HT-29 (cell line): ENCODE measurements around the gene ZNF749. TPM values are rescaled to one million over a fixed set of nuclear protein-coding genes. Genes with fewer than 3 reads are reported as not detected.
"Not testable (repeated sequence)": the region's sequence is repeated elsewhere in the genome, so short reads cannot be mapped to it uniquely, and the experiment has no call there.

ENCODE experiments used
- DNase-seq: peaks from one replicate; pipeline ENCODE4 v3.0.0-alpha.2; 2015; ENCODE audit warnings: low spot score
- small RNA-seq: library from RNA; depleted of rRNA; stranded (forward); fragments of <200 nt; gene quantifications from one replicate; pipeline ENCODE3, GENCODE V24; 2014
- total RNA-seq: library from RNA; depleted of rRNA; stranded (reverse); fragments of >200 nt; shearing (Covaris generic); gene quantifications from 2 replicates; pipeline ENCODE4 v1.2.3, GENCODE V29; 2014; rRNA removed

The ZNF749 gene
- total RNA-seq, 1 experiment from 2014 or later: 22.9 TPM

DNA sequence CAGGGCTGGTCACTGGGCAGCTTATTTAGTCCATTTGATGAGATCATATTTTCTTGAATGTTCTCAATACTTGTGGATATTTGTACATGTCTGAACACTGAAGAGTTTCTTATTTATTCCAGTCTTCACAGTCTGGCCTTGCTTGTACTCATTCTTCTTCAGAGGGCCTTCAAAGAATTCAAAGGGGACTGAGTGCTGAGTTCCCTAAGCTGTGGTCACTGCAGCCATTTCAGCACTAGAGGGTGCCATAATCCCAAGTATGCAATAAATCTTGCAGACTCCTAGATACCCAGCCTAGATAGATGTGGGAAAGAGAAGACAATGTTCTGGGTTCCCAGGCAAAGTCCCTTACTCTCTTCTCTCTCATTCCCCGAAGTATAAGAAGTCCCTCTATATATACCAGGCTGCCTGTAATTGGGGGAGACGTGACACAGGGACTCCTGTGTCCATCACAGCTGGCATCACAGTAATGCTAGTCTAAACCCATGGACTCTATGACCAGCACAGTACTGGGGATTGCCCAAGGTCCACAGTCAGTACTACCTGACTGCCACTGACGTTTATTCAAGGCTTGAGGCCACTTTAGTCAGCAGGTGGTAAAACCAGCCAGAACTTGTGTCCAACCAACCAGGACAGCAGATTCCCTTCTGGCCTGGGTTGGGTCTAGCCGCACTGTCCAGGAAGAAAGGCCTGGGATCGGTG is 30.7 kb downstream of the ZNF749 start:
- peak; percentile 90 for DNase-seq

DNA sequence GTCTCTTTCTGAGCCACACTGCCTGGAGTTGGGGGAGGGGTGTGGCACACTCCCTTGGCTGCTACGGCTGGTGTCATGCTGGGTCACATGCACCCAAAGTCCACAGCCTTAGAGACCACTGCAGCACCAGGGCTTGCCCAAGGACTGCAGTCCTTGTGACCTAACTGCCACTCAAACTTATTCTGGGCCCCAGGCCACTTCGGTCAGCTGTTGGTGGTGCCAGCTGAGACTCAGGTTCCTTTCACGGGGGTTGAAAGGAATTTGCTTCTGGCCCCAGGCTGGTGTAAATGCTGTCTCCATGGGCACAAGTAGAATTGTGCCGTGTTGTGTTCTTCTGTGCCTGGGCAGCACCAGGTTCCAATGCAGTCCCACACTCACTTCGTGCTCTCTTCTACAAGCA is 31.4 kb downstream of the ZNF749 start:
- no peak for DNase-seq

DNA sequence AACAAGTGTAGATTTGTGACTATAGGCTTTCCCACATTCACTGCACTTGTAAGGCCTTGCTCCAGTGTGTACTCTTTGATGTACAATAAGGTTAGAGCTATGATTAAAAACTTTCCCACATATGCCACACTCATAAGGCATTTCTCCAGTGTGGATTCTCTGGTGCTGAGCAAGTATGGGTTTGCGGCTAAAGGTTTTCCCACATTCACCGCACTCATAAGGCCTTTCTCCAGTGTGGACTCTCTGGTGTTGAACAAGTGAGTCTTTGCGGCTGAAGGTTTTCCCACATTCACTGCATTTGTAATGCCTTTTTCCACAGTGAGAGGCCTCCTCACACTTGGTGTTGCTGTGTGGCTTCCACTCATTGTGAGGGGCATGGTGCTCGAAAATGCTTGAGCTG is 38.5 kb downstream of the ZNF749 start:
- DNase-seq: no peak

DNA sequence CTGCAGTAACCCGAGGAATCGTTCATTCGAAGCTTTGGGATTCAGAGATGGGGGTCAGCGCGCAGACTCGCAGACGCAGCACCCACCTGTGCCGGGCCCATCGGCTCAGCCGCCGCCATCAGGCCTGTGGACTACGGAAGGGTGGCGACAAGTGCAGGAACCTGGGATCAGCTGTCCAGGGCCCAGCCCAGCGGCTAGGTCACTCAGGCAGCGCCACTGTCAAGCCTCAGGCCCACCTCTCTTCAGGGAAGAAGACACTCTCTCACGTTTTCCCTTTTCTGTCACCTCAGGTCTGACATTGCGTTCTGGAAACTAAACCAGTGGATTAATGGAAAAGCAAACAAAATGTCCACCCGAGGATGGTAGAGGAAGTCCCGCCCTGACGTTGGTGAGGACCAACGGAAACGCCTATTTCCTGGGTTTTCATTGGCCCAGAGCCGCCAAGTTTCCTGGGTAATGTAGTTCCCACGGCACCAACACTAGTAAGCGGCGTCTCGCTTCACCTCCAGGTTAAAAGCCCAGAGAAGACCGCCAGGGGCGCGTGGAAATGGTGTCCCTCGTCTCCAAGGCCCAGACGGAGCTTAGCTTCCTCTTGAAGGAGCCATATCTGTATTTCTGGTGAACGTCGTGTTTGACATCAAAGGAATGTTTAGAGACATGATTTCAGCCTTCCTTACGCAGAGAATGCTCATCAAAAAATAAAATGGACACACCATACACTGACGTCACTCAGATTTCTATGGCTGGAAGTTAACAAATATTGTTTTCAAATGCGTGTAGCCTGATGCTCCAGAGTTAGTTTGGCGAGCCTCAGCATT is 42.3 kb downstream of the ZNF749 start, which contains the start of gene ZNF772:
Gene ZNF772 (minus strand): TSS at position 376 of the 818 bp plus-strand sequence. CDS start 257 bp downstream, at position 119.
- DNase-seq: peak; percentile 87

DNA sequence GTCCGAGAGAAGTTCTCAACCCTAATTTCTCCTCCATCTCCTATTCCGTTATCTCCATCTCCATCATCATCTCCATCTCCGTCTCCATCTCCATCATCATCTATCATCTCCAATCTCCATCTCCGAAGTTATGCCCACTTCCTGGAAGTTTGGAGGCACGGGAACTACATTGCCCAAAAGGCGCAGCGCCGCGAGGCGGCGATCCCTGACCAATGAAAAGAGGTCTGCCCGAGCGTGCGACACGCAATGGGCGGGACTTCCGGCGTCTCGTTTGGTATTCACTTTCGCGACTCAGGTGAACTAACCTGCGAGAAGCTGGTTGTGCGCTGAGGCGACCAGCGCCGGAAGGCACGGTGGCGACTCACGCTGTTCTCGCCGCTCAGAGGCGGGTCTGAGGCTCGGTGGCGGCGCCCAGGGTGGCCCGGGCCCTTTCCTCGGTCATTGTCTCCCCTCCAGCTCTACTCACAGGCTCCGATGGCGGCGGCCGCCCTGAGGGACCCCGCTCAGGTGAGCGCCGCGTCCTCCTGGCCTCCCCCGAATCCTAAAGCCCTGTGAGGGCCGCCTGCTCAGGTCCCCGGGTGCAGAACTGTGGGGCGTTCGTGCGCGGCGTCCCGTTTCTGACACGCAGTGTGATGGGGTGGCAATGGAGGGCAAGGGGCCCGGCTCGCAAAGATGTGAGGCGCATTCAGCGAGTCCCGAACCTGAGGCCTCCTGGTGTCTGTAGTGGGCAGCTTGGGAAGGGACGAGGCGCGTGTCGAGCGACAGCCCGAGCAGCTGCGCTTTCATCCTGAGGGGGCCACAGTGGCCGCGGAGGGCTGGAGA is 52.6 kb downstream of the ZNF749 start, which contains the start of gene ZNF419:
Gene ZNF419 (plus strand): TSS at position 274 of the 822 bp plus-strand sequence. CDS start 201 bp downstream, at position 475.
- DNase-seq: peak; percentile 99

DNA sequence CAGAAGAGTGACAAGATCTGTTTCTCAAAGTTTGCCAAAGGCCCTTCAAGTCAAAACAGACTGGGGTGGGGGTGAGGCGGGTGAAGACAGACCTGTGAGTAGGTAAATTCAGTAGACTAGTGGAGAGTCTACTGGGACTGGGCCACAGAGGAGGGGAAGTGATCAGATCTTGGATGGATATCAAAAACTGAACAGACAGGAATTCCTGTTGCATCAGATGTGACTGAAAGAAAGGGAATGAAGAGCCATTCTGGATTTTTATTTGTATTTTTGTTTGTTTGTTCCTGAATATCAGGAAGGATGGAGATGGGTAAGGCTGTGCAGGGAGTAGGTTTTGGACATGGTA is 53.1 kb downstream of the ZNF749 start:
- not testable (repeated sequence) for DNase-seq

Small RNAs within 50 kb of the gene (small RNA-seq; reads per million reads assigned to genes)
- not detected for gene VN1R107P

Other genes with a start within 250 kb of the ZNF749 start
- 22.1 and 26.6 TPM in 2 replicates for gene ZNF264, start 243.8 kb upstream of the ZNF749 start, total RNA-seq
- gene AURKC, start 204.3 kb upstream of the ZNF749 start, total RNA-seq: 0.28 and 0.29 TPM in 2 replicates
- 9.3 and 13.5 TPM in 2 replicates for gene ZNF805, start 194.7 kb upstream of the ZNF749 start, total RNA-seq
- gene ZNF460, start 154.8 kb upstream of the ZNF749 start, total RNA-seq: 59.1 and 59.9 TPM in 2 replicates
- gene ZNF543, start 114.9 kb upstream of the ZNF749 start, total RNA-seq: 5.6 and 6.2 TPM in 2 replicates
- not detected in 2 replicates for gene ZNF304, start 84.1 kb upstream of the ZNF749 start, total RNA-seq
- 8.0 and 13.8 TPM in 2 replicates for gene TRAPPC2B, start 71.8 kb upstream of the ZNF749 start, total RNA-seq
- 1.0 and 3.2 TPM in 2 replicates for gene ZNF547, start 71.8 kb upstream of the ZNF749 start, total RNA-seq
- gene ZNF548, start 45.5 kb upstream of the ZNF749 start, total RNA-seq: 10.2 and 12.2 TPM in 2 replicates
- 4.7 and 7.2 TPM in 2 replicates for gene ZNF17, start 24.2 kb upstream of the ZNF749 start, total RNA-seq
- 0.08 TPM in 1 of 2 replicates, not detected in the other for gene VN1R1, start 21.8 kb downstream of the ZNF749 start, total RNA-seq
- 0.28 and 0.31 TPM in 2 replicates for gene ZNF772, start 42.2 kb downstream of the ZNF749 start, total RNA-seq
- gene ZNF419, start 52.4 kb downstream of the ZNF749 start, total RNA-seq: 8.1 and 19.3 TPM in 2 replicates
- 5.3 and 5.5 TPM in 2 replicates for gene ZNF773, start 64.6 kb downstream of the ZNF749 start, total RNA-seq
- gene ZNF549, start 92.0 kb downstream of the ZNF749 start, total RNA-seq: not detected in 2 replicates
- gene ZNF550, start 124.5 kb downstream of the ZNF749 start, total RNA-seq: 1.1 and 6.1 TPM in 2 replicates
- 2.5 and 3.1 TPM in 2 replicates for gene ZNF416, start 143.6 kb downstream of the ZNF749 start, total RNA-seq
- 0.23 TPM in 1 of 2 replicates, not detected in the other for gene ZIK1, start 148.8 kb downstream of the ZNF749 start, total RNA-seq
- gene ZNF530, start 164.6 kb downstream of the ZNF749 start, total RNA-seq: 2.7 and 5.7 TPM in 2 replicates
- not detected in 2 replicates for gene ZNF134, start 178.9 kb downstream of the ZNF749 start, total RNA-seq
- 2.7 and 8.1 TPM in 2 replicates for gene ZNF211, start 197.8 kb downstream of the ZNF749 start, total RNA-seq
- not detected in 2 replicates for gene ZSCAN4, start 233.6 kb downstream of the ZNF749 start, total RNA-seq
- gene ZNF551, start 246.7 kb downstream of the ZNF749 start, total RNA-seq: 25.5 and 26.5 TPM in 2 replicates